IMR-90 (cell line): ENCODE results near the gene PRDM5. TPM values are rescaled to one million over a fixed set of nuclear protein-coding genes. Genes with fewer than 3 reads are reported as not detected.

Experiments
- ATAC-seq: fragments of 200-7000 bp; cut with Tn5 transposase; 2 replicates; pipeline ENCODE4 v1.9.1; 2020; ENCODE audit warnings: low read depth, mild to moderate bottlenecking, moderate library complexity
- BruUV-seq: library from RNA; stranded (reverse); fragments of 400-500 nt; replicated peaks from 2 replicates; lab custom pipeline; 2021; lab: Mats Ljungman, UMichigan
- CTCF ChIA-PET: fragments of 300-600 bp; formaldehyde crosslinking; extraction: SDS; loops from one replicate; lab custom pipeline; 2021; ENCODE audit warnings: antibody characterized with exemption; lab: Yijun Ruan, JAX
- POLR2A ChIA-PET: fragments of 300-600 bp; sonication (Branson Sonifier 250); formaldehyde crosslinking; loops from one replicate; lab custom pipeline; 2022; ENCODE audit warnings: antibody characterized with exemption; ENCODE audit not compliant: unreplicated experiment; lab: Charles Lee
- DNase-seq: peaks from one replicate; pipeline ENCODE4 v3.0.0; 2013
- H2AFZ ChIP-seq: replicated peaks from 2 replicates; pipeline ENCODE3; 2013; ENCODE audit warnings: low read length, mild to moderate bottlenecking; ENCODE audit not compliant: poor library complexity
- H2AK5ac ChIP-seq: 2 replicates; pipeline ENCODE4 v1.6.1; 2013; ENCODE audit warnings: low read depth, low read length, inconsistent platforms
- H2AK9ac ChIP-seq: replicated peaks from 2 replicates; pipeline ENCODE3; 2013; ENCODE audit warnings: mild to moderate bottlenecking, low read depth, low read length, moderate library complexity; ENCODE audit not compliant: poor library complexity
- H2BK120ac ChIP-seq: 2 replicates; pipeline ENCODE4 v1.6.1; 2013; ENCODE audit warnings: low read depth, low read length, inconsistent platforms
- H2BK15ac ChIP-seq: 3 replicates; pipeline ENCODE4 v1.6.1; 2013; ENCODE audit warnings: low read depth, low read length, inconsistent platforms
- H2BK20ac ChIP-seq: 2 replicates; pipeline ENCODE4 v1.6.1; 2013; ENCODE audit warnings: low read depth, mild to moderate bottlenecking, inconsistent platforms, low read length, moderate library complexity
- H2BK5ac ChIP-seq: 2 replicates; pipeline ENCODE4 v1.6.1; 2013; ENCODE audit warnings: mild to moderate bottlenecking, low read depth, low read length, inconsistent platforms; ENCODE audit not compliant: poor library complexity, severe bottlenecking
- H3K14ac ChIP-seq: replicated peaks from 2 replicates; pipeline ENCODE4 v1.6.1; 2013; ENCODE audit warnings: low read depth, low read length, inconsistent platforms
- H3K18ac ChIP-seq: 2 replicates; pipeline ENCODE4 v1.6.1; 2013; ENCODE audit warnings: low read depth, low read length, control low read depth
- H3K23ac ChIP-seq: 2 replicates; pipeline ENCODE4 v1.6.1; 2013; ENCODE audit warnings: low read depth, low read length, inconsistent platforms
- H3K27ac ChIP-seq: 2 replicates; pipeline ENCODE4 v1.5.1; 2013; ENCODE audit warnings: mild to moderate bottlenecking, control low read depth, low read length; ENCODE audit not compliant: insufficient read depth
- H3K27me3 ChIP-seq: 2 replicates; pipeline ENCODE4 v1.6.1; 2013; ENCODE audit warnings: low read length; ENCODE audit not compliant: control insufficient read depth, insufficient read depth
- H3K36me3 ChIP-seq: 2 replicates; pipeline ENCODE4 v1.6.1; 2013; ENCODE audit warnings: low read length, mixed read lengths; ENCODE audit not compliant: control insufficient read depth, insufficient read depth
- H3K4ac ChIP-seq: 2 replicates; pipeline ENCODE4 v1.6.1; 2013; ENCODE audit warnings: low read depth, low read length, inconsistent platforms
- H3K4me1 ChIP-seq: 2 replicates; pipeline ENCODE4 v1.6.1; 2013; ENCODE audit warnings: low read length, mixed read lengths; ENCODE audit not compliant: control insufficient read depth, insufficient read depth
- H3K4me2 ChIP-seq: 2 replicates; pipeline ENCODE4 v1.6.1; 2013; ENCODE audit warnings: low read depth, mild to moderate bottlenecking, control low read depth, low read length, moderate library complexity
- H3K4me3 ChIP-seq: 2 replicates; pipeline ENCODE4 v1.5.1; 2013; ENCODE audit warnings: low read depth, mild to moderate bottlenecking, control low read depth, low read length, moderate library complexity; ENCODE audit not compliant: insufficient read depth
- H3K56ac ChIP-seq: 2 replicates; pipeline ENCODE4 v1.6.1; 2013; ENCODE audit warnings: low read length, inconsistent platforms; ENCODE audit not compliant: insufficient read depth; ENCODE audit errors: extremely low read depth
- H3K79me1 ChIP-seq, 2 experiments: 2 replicates each; pipeline ENCODE4 v1.6.1; 2013; ENCODE audit warnings: low read length in 2 of 2, inconsistent platforms in 1 of 2, low read depth in 1 of 2
- H3K9ac ChIP-seq: 2 replicates; pipeline ENCODE4 v1.6.1; 2013; ENCODE audit warnings: low read depth, low read length, control low read depth
- H3K9me1 ChIP-seq: 2 replicates; pipeline ENCODE4 v1.6.1; 2013; ENCODE audit warnings: low read length, inconsistent platforms; ENCODE audit not compliant: insufficient read depth
- H3K9me3 ChIP-seq: 2 replicates; pipeline ENCODE4 v1.6.1; 2013; ENCODE audit warnings: low read length; ENCODE audit not compliant: control insufficient read depth, insufficient read depth
- H4K20me1 ChIP-seq: 2 replicates; pipeline ENCODE4 v1.6.1; 2013; ENCODE audit warnings: low read length, inconsistent platforms; ENCODE audit not compliant: insufficient read depth
- H4K5ac ChIP-seq: 2 replicates; pipeline ENCODE4 v1.6.1; 2013; ENCODE audit warnings: mild to moderate bottlenecking, low read depth, low read length, control low read depth
- H4K8ac ChIP-seq, 2 experiments: 2 replicates each; pipeline ENCODE4 v1.6.1; 2013; ENCODE audit warnings: low read depth in 2 of 2, low read length in 2 of 2, control low read depth in 1 of 2, inconsistent platforms in 1 of 2
- H4K91ac ChIP-seq: 2 replicates; pipeline ENCODE4 v1.6.1; 2013; ENCODE audit warnings: low read depth, low read length, inconsistent platforms; ENCODE audit not compliant: insufficient read depth
- BHLHE40 ChIP-seq: fragments of 150-350 bp; IDR thresholded peaks from 2 replicates; pipeline ENCODE4 v1.6.1; 2016; ENCODE audit warnings: mild to moderate bottlenecking, low read depth, low read length
- CEBPB ChIP-seq: IDR thresholded peaks from 2 replicates; pipeline ENCODE4 v1.6.1; 2012; ENCODE audit warnings: low read depth, low read length, improper control_type of control experiment
- MXI1 ChIP-seq: IDR thresholded peaks from 2 replicates; pipeline ENCODE4 v1.6.1; 2012; ENCODE audit warnings: low read depth, mild to moderate bottlenecking, low read length, moderate library complexity, borderline replicate concordance
- RAD21 ChIP-seq: IDR thresholded peaks from 2 replicates; pipeline ENCODE4 v1.6.1; 2012; ENCODE audit warnings: low read length, improper control_type of control experiment
- RFX5 ChIP-seq: IDR thresholded peaks from 2 replicates; pipeline ENCODE4 v1.8.0; 2012; ENCODE audit warnings: low read depth, mild to moderate bottlenecking, low read length, moderate library complexity
- WGBS, 2 experiments: methylation state at CpG; one replicate each; pipeline versions ENCODE4 v1.1.5 to v1.1.7; 2013; ENCODE audit warnings: missing lambda C conversion rate in 2 of 2; ENCODE audit not compliant: insufficient read length in 1 of 2; ENCODE audit errors: extremely low coverage in 2 of 2; 5-methylcytosine and 5-hydroxymethylcytosine counted together
- dilution Hi-C: fragments of 300-500 bp; cut with HindIII; formaldehyde crosslinking; loops from one replicate; pipeline ENCODE4 v1.14.3; 2018; ENCODE audit warnings: low sequenced_read_pairs; ENCODE audit not compliant: unreplicated experiment
- in situ Hi-C: fragments of 300-500 bp; cut with MboI; formaldehyde crosslinking; loops from 3 replicates; pipeline ENCODE4 v1.14.3; 2019; ENCODE audit warnings: low sequenced_read_pairs, inconsistent platforms, mixed read lengths
- intact Hi-C: fragments of 100-400 bp; cut with micrococcal nuclease; formaldehyde crosslinking; loops from 2 replicates; pipeline ENCODE4 v1.10.0; 2022
- polyA plus RNA-seq, 3 experiments: library from polyadenylated mRNA; depleted of rRNA; stranded (reverse); fragments of >200 nt; gene quantifications; 2 replicates each; pipeline ENCODE4 v1.2.3, GENCODE V29; 2012; ENCODE audit warnings: low replicate concordance in 1 of 3
- total RNA-seq: library from RNA; depleted of rRNA; stranded (reverse); fragments of >200 nt; gene quantifications from 2 replicates; pipeline ENCODE4 v1.2.3, GENCODE V29; 2012
- TF ChIP-seq, protein P1 (sequence below): conservative IDR thresholded peaks from 2 replicates; pipeline ENCODE4 v1.5.1; 2012; ENCODE audit warnings: mild to moderate bottlenecking, low read depth, low read length, improper control_type of control experiment
- TF ChIP-seq, protein P2 (sequence below): fragments of 150-350 bp; IDR thresholded peaks from 2 replicates; pipeline ENCODE4 v1.6.1; 2016; ENCODE audit warnings: low read depth, mild to moderate bottlenecking, low read length, moderate library complexity, borderline replicate concordance

Gene PRDM5
- total and polyA plus RNA-seq, 2 of the 4 experiments (the other 2 are of a cell fraction), result 4.1 to 10.8 TPM

DNA sequence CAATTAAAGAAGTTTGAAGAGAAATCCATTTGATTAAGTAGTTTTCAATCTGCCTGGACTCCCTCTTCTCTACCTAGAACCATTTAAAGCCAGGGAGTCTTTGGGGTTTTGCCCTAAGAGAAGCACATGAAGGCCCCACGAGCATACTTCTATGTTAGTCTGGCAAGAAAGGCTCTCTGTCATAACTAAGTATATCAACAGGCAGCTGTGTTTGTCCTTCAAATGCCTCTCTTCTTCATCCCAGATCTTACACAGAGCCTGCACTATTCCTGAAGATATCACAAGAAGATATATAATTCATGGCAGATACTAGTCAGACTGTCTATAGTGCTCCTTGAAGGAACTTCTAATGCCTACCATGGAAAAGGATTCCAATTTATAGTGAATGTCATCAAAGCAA, 206.2 kb downstream of the PRDM5 start:
- no peaks in the 10 kb centered on the region for H3K9me3 ChIP-seq
- no peak overlapping the region for H3K14ac ChIP-seq
- H2AK9ac ChIP-seq, result no peak overlapping the region
- no TSS peak for BruUV-seq
- no peaks in the 10 kb centered on the region for H3K27me3 ChIP-seq
- H3K9ac ChIP-seq, result no peak overlapping the region
- intact Hi-C loops, result loop anchor here (5.0 kb wide), 3 partner anchors 336 to 644 kb away; no protein-coding TSS in a partner anchor
- H3K4me2 ChIP-seq, result no peak overlapping the region
- no peak for TF ChIP-seq CEBPB
- TF ChIP-seq, protein P1, sequence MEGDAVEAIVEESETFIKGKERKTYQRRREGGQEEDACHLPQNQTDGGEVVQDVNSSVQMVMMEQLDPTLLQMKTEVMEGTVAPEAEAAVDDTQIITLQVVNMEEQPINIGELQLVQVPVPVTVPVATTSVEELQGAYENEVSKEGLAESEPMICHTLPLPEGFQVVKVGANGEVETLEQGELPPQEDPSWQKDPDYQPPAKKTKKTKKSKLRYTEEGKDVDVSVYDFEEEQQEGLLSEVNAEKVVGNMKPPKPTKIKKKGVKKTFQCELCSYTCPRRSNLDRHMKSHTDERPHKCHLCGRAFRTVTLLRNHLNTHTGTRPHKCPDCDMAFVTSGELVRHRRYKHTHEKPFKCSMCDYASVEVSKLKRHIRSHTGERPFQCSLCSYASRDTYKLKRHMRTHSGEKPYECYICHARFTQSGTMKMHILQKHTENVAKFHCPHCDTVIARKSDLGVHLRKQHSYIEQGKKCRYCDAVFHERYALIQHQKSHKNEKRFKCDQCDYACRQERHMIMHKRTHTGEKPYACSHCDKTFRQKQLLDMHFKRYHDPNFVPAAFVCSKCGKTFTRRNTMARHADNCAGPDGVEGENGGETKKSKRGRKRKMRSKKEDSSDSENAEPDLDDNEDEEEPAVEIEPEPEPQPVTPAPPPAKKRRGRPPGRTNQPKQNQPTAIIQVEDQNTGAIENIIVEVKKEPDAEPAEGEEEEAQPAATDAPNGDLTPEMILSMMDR, result no peak
- no peak for TF ChIP-seq BHLHE40
- TF ChIP-seq RAD21, result no peak
- no peak for TF ChIP-seq RFX5
- TF ChIP-seq MXI1, result no peak
- TF ChIP-seq, protein P2, sequence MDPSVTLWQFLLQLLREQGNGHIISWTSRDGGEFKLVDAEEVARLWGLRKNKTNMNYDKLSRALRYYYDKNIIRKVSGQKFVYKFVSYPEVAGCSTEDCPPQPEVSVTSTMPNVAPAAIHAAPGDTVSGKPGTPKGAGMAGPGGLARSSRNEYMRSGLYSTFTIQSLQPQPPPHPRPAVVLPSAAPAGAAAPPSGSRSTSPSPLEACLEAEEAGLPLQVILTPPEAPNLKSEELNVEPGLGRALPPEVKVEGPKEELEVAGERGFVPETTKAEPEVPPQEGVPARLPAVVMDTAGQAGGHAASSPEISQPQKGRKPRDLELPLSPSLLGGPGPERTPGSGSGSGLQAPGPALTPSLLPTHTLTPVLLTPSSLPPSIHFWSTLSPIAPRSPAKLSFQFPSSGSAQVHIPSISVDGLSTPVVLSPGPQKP, result no peak
- no peak overlapping the region for H2BK15ac ChIP-seq
- no peak overlapping the region for H3K4ac ChIP-seq
- no peak overlapping the region for H3K27ac ChIP-seq
- H2BK120ac ChIP-seq, result no peak overlapping the region
- no peak overlapping the region for H4K5ac ChIP-seq
- H3K4me3 ChIP-seq, result no peak overlapping the region
- no peak overlapping the region for H3K18ac ChIP-seq
- H3K23ac ChIP-seq, result no peak overlapping the region
- no peak overlapping the region for H2AFZ ChIP-seq
- no peak for ATAC-seq
- POLR2A ChIA-PET, result no interaction called here
- H3K9me1 ChIP-seq, result no peaks in the 10 kb centered on the region
- no peaks in the 10 kb centered on the region for H3K36me3 ChIP-seq
- CTCF ChIA-PET, result interaction anchor here (1.2 to 1.7 kb wide), 2 partner anchors 9 to 261 kb away, joined by 4 to 10 read pairs; no protein-coding TSS in a partner anchor
- in situ Hi-C loops, result loop anchor here (25.0 kb wide), 1 partner anchor 371 kb away; no protein-coding TSS in a partner anchor
- no peak overlapping the region for H2BK20ac ChIP-seq
- H3K4me1 ChIP-seq, result 0 out of 2 replicates have a peak, but pooled peaks cover 2% of the 10 kb centered on the region
- dilution Hi-C loops, result no loop called here
- no CpG with 5 or more reads among the region's 1 CpG for WGBS, 2 experiments
- H4K8ac ChIP-seq, result no peak overlapping the region
- DNase-seq, result no peak
- H3K79me1 ChIP-seq, result no peaks in the 10 kb centered on the region
- H2BK5ac ChIP-seq, result no peak overlapping the region
- no peak overlapping the region for H4K91ac ChIP-seq
- no peak overlapping the region for H2AK5ac ChIP-seq
- H4K20me1 ChIP-seq, result no peaks in the 10 kb centered on the region
- H3K56ac ChIP-seq, result no peak overlapping the region
